ENCODE results near the gene FSTL3. TPM values are rescaled to one million over a fixed set of nuclear protein-coding genes. Genes with fewer than 3 reads are reported as not detected.

The FSTL3 gene
- total and polyA plus RNA-seq, 2 of the 8 experiments (the other 6 are each of a cell fraction or from before 2014, with no cell fraction given): 8.1 to 11.8 TPM

DNA sequence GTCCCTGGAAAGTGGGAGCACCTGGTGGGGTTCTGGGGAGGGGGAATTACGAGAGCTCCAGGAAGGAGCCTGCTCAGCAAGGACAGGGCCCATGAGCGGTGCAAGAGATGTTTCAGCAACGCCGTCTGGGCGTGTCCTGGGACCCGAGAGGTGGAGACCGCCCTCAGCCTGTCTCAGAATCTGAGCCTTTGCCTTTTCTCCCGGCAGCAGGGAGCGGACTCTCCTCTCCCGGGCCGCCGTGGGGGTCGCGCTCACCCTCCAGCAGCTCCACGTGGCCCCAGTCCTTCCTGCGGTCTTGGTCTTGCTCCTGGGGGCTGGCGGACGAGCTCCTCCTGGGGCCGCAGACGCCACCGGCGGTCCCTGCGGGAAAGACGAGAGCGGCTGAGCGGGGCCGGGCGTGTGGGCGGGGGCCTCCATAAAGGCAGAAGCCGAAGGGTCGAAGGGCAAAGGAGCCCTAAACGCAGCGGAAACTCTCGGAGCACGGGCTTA lies 43.6 kb upstream of the FSTL3 start:
- no peak for FAIRE-seq
- H2BK12ac ChIP-seq (ENCODE audit: low read depth, low read length): no peak overlapping the region
- 6% methylated on average over 25 of the region's 35 CpGs; no CpG with 5 or more reads in 1 of the 2 experiments for WGBS, 2 experiments (ENCODE audit: extremely low coverage in 1 of 2, insufficient coverage in 1 of 2, insufficient read length in 1 of 2, insufficient replicate concordance in 2 of 2, low coverage in 1 of 2, low lambda C conversion rate in 2 of 2, missing lambda C conversion rate in 1 of 2)

More for the DNA sequence above, 43.6 kb upstream of the FSTL3 start:
- Histone ChIP-seq H2BK20ac (ENCODE audit: low read length) (no peak overlapping the region), H3K23ac (ENCODE audit: insufficient read length) (no peak overlapping the region), H3K27me3 (replicated peaks in 1 of 4; ENCODE audit: control insufficient read depth in 3 of 4, extremely low read depth in 1 of 4, insufficient read depth in 3 of 4, low read length in 3 of 4) (peaks cover 0 to 8% (median under 1%) of the 10 kb centered on the region in 4 experiments; a peak in 2 of 7 replicates), H2BK120ac (replicated peaks; ENCODE audit: low read depth, low read length) (no peak overlapping the region), H3K4me2 (ENCODE audit: insufficient read depth in 1 of 2, low read depth in 2 of 2, low read length in 2 of 2) (peak overlapping the region; percentile 78 to 82), H3K4ac (replicated peaks; ENCODE audit: insufficient read length, low read depth, low read length) (no peak overlapping the region), H3K56ac (replicated peaks; ENCODE audit: insufficient read length, low read depth, low read length) (no peak overlapping the region), H4K91ac (replicated peaks; ENCODE audit: insufficient read length, low read length) (peak overlapping the region; percentile 65), H2BK15ac (ENCODE audit: low read length) (no peak overlapping the region), H4K8ac (ENCODE audit: extremely low read depth, insufficient read depth, low read length) (peak overlapping the region; percentile 57; the same call in 1 of the 2 replicates), H4K20me1 (replicated peaks in 1 of 2; ENCODE audit: control insufficient read depth in 1 of 2, insufficient read depth in 2 of 2, low read length in 2 of 2) (peaks cover 4 to 5% of the 10 kb centered on the region in 2 experiments), H3K23me2 (ENCODE audit: low read depth, low read length) (peaks cover 8% of the 10 kb centered on the region), H3K4me1 (replicated peaks in 1 of 4; ENCODE audit: control insufficient read depth in 3 of 4, insufficient read depth in 4 of 4, low read length in 3 of 4) (peaks cover 0 to 8% (median 3%) of the 10 kb centered on the region in 4 experiments; a peak in 4 of 7 replicates), H2AK5ac (ENCODE audit: low read depth, low read length) (no peak overlapping the region), H3K9me3 (ENCODE audit: insufficient read depth in 2 of 2, low read depth in 1 of 2, low read length in 1 of 2) (no peaks in the 10 kb centered on the region), H3K27ac (ENCODE audit: low read depth, low read length) (peak overlapping the region; percentile 62; the same call in 1 of the 2 replicates), H3K79me1 (ENCODE audit: low read depth, low read length) (peaks cover 9% of the 10 kb centered on the region), H3K18ac (ENCODE audit: extremely low read depth, low read length) (no peak overlapping the region), H2AFZ (ENCODE audit: low read length) (0 out of 2 replicates have a peak overlapping the region, but pooled peaks have one; percentile 69), H3K79me2 (ENCODE audit: control insufficient read depth in 1 of 2, insufficient read depth in 2 of 2, low read length in 2 of 2) (peaks cover 0 to 18% of the 10 kb centered on the region in 2 experiments; a peak in 1 of 4 replicates), H3K4me3 (ENCODE audit: extremely low read depth in 1 of 4, insufficient read depth in 2 of 4, low read depth in 3 of 4, low read length in 4 of 4) (peak overlapping the region; percentile 88 to 99 (median 97)), H3K9ac (replicated peaks in 1 of 4; ENCODE audit: extremely low read depth in 1 of 4, low read depth in 3 of 4, low read length in 3 of 4) (peak overlapping the region; percentile 35 to 67 (median 64); a peak in 6 of 7 replicates), H3K14ac (ENCODE audit: insufficient read length) (no peak overlapping the region), H4K5ac (ENCODE audit: insufficient read length, low read depth, low read length) (no peak overlapping the region), H2BK5ac (ENCODE audit: low read depth, low read length) (no peak overlapping the region; the same call in 1 of the 2 replicates), H3K36me3 (ENCODE audit: control insufficient read depth in 2 of 4, insufficient read depth in 4 of 4, low read length in 3 of 4) (peaks cover 0 to 8% (median 2%) of the 10 kb centered on the region in 4 experiments; a peak in 5 of 8 replicates)
- TF ChIP-seq, protein P1, sequence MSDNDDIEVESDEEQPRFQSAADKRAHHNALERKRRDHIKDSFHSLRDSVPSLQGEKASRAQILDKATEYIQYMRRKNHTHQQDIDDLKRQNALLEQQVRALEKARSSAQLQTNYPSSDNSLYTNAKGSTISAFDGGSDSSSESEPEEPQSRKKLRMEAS (IDR thresholded peaks at IDR 0.05): peak; percentile 52
- no peak for TF ChIP-seq RBBP5 (IDR thresholded peaks at IDR 0.05; ENCODE audit: borderline replicate concordance, low read depth, low read length)
- no peak for TF ChIP-seq SIRT6 (IDR thresholded peaks at IDR 0.05; ENCODE audit: low read length)
- no peak for TF ChIP-seq CBX5 (IDR thresholded peaks at IDR 0.05; ENCODE audit: low read depth, low read length)
- peak; percentile 41 for TF ChIP-seq TAF1 (IDR thresholded peaks at IDR 0.05; ENCODE audit: low read depth, low read length)
- peak in 1 of 2 experiments; percentile 73 for DNase-seq (ENCODE audit: low read depth in 1 of 2, low spot score in 2 of 2)
- CTCF ChIA-PET (ENCODE audit: partially characterized antibody): interaction anchor here (0.8 kb wide), 1 partner anchor 48 kb away, joined by 3 read pairs; no protein-coding TSS in a partner anchor
- POLR2A ChIA-PET (ENCODE audit: partially characterized antibody): interaction anchor here (0.7 to 3.2 kb wide), 13 partner anchors 8 to 179 kb away, joined by 3 to 11 read pairs (median 4); partner anchors contain the start of gene BSG
